Activated T-cell treated with anti-CD3 and anti-CD28 coated beads, Interleukin-2, amount 50 U/mL, for 4 hours (primary cell): ENCODE measurements around the gene OXT. TPM values are rescaled to one million over a fixed set of nuclear protein-coding genes. Genes with fewer than 3 reads are reported as not detected.
A peak's percentile ranks its signal among the peaks of the same experiment; 100 is the strongest.
"Not testable (repeated sequence)": the region's sequence is repeated elsewhere in the genome, so short reads cannot be mapped to it uniquely, and the experiment has no call there.

Experiments used
- ATAC-seq, 2 donors: fragments of 200-7000 bp; cut with Tn5 transposase; one replicate each; pipeline ENCODE4 v1.10.0; 2021
- DNase-seq: peaks from one replicate; pipeline ENCODE4 v3.0.0-alpha.2; 2020
- H3K27me3 Mint-ChIP-seq: one replicate; pipeline ENCODE4 v1.8.0; 2021; ENCODE audit warnings: low read depth, mixed read lengths
- H3K36me3 Mint-ChIP-seq: one replicate; pipeline ENCODE4 v1.8.0; 2022; ENCODE audit warnings: mixed read lengths; ENCODE audit not compliant: insufficient read depth
- H3K4me1 Mint-ChIP-seq: one replicate; pipeline ENCODE4 v1.8.0; 2021; ENCODE audit warnings: low read depth, mixed read lengths
- H3K4me3 Mint-ChIP-seq: one replicate; pipeline ENCODE4 v1.8.0; 2021; ENCODE audit warnings: mild to moderate bottlenecking, moderate library complexity, mixed read lengths
- H3K9me3 Mint-ChIP-seq: one replicate; pipeline ENCODE4 v1.8.0; 2021; ENCODE audit warnings: mixed read lengths
- total RNA-seq, 3 donors: library from RNA; stranded (reverse); gene quantifications; one replicate each; pipeline ENCODE4 v1.2.1, GENCODE V29; 2021

The OXT gene
- total RNA-seq, 3 donors from 2014 or later = 0.60 TPM; not detected in 2

DNA sequence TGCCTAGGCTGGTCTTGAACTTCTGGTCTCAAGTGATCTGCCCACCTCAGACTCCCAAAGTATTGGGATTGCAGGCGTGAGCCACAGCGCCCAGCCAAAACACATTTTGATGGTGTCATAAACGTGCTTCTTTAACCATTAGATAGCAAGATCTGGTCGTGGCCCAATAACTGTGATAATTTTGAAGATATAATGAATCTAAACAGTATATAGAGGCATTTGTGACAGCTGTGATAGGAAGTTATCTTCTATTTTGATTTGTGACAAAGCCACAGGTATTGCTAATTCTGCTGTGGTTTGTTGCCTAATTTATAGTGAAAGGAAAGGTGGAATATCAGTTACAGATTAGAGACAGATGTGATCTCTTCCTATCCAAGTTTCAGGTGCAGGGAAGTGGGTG lies 695 bp upstream of the OXT start:
- peaks cover 3% of the 10 kb centered on the region for H3K36me3 Mint-ChIP-seq
- peaks cover 3% of the 10 kb centered on the region for H3K27me3 Mint-ChIP-seq
- H3K4me3 Mint-ChIP-seq = peak overlapping the region; percentile 79
- no peak for DNase-seq
- ATAC-seq = no peak
- H3K4me1 Mint-ChIP-seq = peaks cover 20% of the 10 kb centered on the region
- H3K9me3 Mint-ChIP-seq = no peaks in the 10 kb centered on the region

DNA sequence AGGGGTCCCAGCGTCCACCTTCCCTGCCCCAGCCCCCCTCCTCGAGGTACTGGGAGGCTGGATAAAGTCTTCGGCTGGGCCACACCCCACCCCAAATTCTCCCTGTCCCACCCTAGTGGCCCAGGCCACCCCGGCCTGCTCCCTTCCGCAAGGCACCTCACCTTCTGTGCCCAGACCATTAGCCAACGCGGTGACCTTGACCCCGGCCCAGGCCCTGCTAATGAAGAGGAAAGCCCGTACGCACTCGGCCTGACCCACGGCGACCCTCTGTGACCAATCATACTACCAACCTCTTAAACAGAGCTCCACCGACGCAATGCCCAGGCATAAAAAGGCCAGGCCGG lies 182 bp upstream of the OXT start:
- Mint-ChIP-seq H3K4me3 (peak overlapping the region; percentile 79), H3K4me1 (peaks cover 20% of the 10 kb centered on the region), H3K36me3 (peaks cover 3% of the 10 kb centered on the region), H3K9me3 (no peaks in the 10 kb centered on the region), H3K27me3 (peaks cover 3% of the 10 kb centered on the region)
- DNase-seq (no peak), ATAC-seq (no peak)

DNA sequence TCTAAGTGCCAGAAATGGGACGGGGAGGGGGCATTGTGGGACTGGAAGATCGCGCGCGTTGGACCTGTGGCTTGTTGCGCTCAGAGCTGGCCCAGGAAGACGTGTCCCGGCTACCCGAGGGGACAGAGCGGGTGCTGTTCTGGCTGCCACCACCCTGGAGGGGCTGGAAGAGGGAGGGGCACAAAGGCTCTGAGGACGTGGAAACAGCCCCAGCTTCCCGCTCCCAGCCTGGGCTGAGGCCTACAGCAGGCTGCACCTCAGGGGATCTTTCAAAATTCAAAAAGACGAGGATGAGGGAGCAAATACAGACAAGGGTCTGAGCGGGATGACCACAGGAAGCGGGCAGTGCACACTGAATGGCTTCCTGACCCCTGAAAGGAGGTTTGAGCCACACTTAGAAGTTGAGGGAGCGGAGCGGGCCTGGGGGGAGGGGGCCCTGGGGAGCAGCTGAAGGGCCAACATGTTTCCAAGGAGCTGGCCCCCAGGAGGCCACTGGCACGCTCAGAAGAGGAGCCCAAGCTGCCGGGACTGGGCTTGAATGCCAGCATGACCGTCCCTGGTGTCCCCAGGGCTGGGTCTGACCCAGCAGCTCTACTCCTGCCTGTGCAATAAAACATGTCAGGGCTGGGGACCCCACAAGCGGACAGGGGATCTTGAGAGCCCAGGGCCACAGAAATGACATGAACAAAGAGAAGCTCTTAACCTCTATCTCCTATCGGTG lies 1.3 kb downstream of the OXT start:
- DNase-seq (no peak), ATAC-seq (no peak)
- Mint-ChIP-seq H3K4me1 (peaks cover 29% of the 10 kb centered on the region), H3K36me3 (peaks cover 3% of the 10 kb centered on the region), H3K4me3 (peak overlapping the region; percentile 79), H3K27me3 (peaks cover 3% of the 10 kb centered on the region), H3K9me3 (no peaks in the 10 kb centered on the region)

- DNase-seq, ATAC-seq, H3K9me3 Mint-ChIP-seq, H3K27me3 Mint-ChIP-seq, H3K36me3 Mint-ChIP-seq: not testable (repeated sequence)
- peak overlapping the region; percentile 37 for H3K4me3 Mint-ChIP-seq
- H3K4me1 Mint-ChIP-seq = peaks cover 32% of the 10 kb centered on the region
Observed at GRCh38 chr20:3073251-3073643, 1.8 kb downstream of the OXT start.

DNA sequence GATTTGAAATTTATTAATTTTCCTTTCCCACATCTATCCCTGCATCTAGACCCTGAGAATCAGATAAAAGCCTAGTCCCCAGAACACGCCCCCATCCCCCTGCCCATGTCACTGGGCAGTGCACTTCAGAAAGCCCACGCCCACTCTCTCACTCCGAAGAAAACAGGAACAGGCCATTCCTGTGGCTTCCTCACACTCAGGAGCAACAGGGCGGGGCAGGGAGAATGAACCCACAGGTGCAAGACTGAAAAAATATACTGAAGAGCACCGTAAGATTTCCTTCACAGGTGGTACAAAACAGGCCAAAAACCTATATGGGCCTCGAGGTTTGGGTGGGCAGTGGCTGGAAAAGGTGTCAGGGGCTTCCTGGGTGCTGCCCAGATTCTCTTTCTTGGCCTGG lies 3.4 kb downstream of the OXT start:
- ATAC-seq = no peak
- DNase-seq = no peak
- peaks cover 27% of the 10 kb centered on the region for H3K4me1 Mint-ChIP-seq
- peaks cover 3% of the 10 kb centered on the region for H3K27me3 Mint-ChIP-seq
- H3K36me3 Mint-ChIP-seq = no peaks in the 10 kb centered on the region
- H3K4me3 Mint-ChIP-seq = no peak overlapping the region
- no peaks in the 10 kb centered on the region for H3K9me3 Mint-ChIP-seq

GRCh38 chr20:3075315-3075714 lies 3.9 kb downstream of the OXT start:
- H3K4me1 Mint-ChIP-seq = peaks cover 27% of the 10 kb centered on the region
- not testable (repeated sequence) for ATAC-seq, DNase-seq, H3K27me3 Mint-ChIP-seq, H3K9me3 Mint-ChIP-seq, H3K4me3 Mint-ChIP-seq, H3K36me3 Mint-ChIP-seq

DNA sequence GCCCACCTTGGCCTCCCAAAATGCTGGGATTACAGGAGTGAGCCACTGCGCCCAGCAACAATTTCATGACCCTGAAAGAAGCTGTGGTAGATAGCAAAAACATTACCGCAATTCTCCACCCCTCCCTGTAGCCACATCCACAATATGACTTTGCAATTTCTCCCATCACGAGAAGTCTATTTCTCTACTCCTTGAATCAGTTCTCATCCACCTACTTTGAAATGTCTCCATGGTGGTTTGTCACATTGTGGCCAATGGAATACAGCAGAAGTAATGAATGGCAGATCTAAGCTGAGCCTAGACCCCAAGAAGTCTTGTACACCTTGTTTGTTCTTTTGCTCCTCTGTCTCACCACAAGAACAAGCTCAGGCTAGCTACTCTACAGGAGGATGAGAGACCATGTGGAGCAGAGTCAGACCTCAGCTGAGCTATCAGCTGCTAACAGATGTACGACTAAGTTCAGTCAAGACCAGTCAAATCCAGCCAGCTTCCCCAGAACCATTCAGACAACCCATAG lies 6.3 kb downstream of the OXT start:
- Mint-ChIP-seq H3K4me3 (peak overlapping the region; percentile 19), H3K4me1 (peaks cover 17% of the 10 kb centered on the region), H3K27me3 (peaks cover 25% of the 10 kb centered on the region), H3K36me3 (no peaks in the 10 kb centered on the region), H3K9me3 (no peaks in the 10 kb centered on the region)
- DNase-seq = no peak
- peak; percentile 25 to 31 for ATAC-seq

DNA sequence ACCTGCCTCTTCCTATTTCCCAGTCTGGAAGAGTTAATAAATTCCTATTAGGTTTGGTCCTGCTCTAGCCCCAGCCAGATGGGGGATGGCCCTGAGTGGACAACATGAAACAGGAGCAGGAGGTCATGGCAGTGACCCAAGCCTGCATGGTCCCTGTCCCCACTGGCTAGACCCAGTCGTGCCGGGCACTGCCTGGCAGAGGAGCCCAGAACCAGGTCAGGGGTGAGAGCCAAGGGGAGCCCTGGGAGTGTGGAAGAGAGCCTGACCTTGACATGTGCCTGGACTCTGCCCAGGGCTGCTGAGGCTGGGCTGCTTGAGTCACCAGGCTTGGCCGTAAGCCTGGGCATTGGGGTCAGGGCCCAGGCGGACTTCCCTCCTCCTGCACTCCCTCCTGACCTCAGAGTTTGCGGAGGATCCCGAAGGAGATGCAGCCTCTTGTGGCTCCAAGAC lies 9.5 kb downstream of the OXT start:
- ATAC-seq (no peak), DNase-seq (no peak)
- H3K36me3 Mint-ChIP-seq = no peaks in the 10 kb centered on the region
- no peak overlapping the region for H3K4me3 Mint-ChIP-seq
- H3K4me1 Mint-ChIP-seq = peaks cover 21% of the 10 kb centered on the region
- H3K27me3 Mint-ChIP-seq = peaks cover 42% of the 10 kb centered on the region
- no peaks in the 10 kb centered on the region for H3K9me3 Mint-ChIP-seq

- Mint-ChIP-seq H3K36me3 (no peaks in the 10 kb centered on the region), H3K27me3 (peaks cover 43% of the 10 kb centered on the region), H3K4me1 (peaks cover 21% of the 10 kb centered on the region), H3K9me3 (no peaks in the 10 kb centered on the region), H3K4me3 (no peak overlapping the region)
- ATAC-seq (no peak), DNase-seq (no peak)
Observed at GRCh38 chr20:3081641-3082040, 10.2 kb downstream of the OXT start.

DNA sequence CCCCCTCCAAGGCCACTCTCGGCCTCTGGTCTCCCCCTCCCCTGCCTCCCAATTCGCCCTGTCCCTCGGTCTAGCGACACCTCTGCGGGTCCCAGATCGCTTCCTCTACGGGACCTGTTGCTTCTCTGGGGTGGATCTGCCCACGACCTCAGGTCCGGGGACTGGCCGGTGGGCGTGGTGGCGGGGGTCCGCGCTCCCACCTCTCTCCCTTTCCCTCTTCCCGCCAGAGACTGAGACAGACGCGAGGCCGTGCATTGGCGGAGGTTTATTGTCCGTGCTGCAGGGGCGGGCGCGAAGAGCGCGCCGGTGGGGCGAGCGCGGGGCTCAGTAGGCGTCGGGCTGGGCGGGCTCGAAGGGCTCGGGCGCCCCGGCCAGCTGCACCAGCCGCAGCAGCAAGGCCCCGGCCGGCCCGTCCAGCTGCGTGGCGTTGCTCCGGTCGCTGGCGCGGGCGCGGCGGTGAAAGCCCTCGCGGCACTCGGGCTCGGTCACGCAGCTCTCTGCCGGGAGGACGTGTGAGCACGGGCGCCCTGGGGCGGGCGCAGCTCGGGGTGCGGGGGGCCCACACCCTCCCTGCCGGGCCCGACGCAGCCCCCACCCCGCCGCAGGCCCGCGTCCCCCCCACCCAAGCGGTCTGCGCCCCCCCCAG lies 11.0 kb downstream of the OXT start:
- H3K27me3 Mint-ChIP-seq = peaks cover 43% of the 10 kb centered on the region

GRCh38 chr20:3082955-3083952 lies 11.8 kb downstream of the OXT start:
- ATAC-seq (peak; percentile 37 to 49), DNase-seq (no peak)
- H3K27me3 Mint-ChIP-seq = peaks cover 43% of the 10 kb centered on the region
- no peaks in the 10 kb centered on the region for H3K36me3 Mint-ChIP-seq
- H3K4me1 Mint-ChIP-seq = peaks cover 10% of the 10 kb centered on the region
- no peaks in the 10 kb centered on the region for H3K9me3 Mint-ChIP-seq
- H3K4me3 Mint-ChIP-seq = no peak overlapping the region

More for the DNA sequence above, 11.0 kb downstream of the OXT start:
- no peak for DNase-seq
- H3K4me1 Mint-ChIP-seq = peaks cover 16% of the 10 kb centered on the region
- H3K9me3 Mint-ChIP-seq = no peaks in the 10 kb centered on the region
- no peaks in the 10 kb centered on the region for H3K36me3 Mint-ChIP-seq
- H3K4me3 Mint-ChIP-seq = peak overlapping the region; percentile 67
- peak; percentile 55 to 59 for ATAC-seq

DNA sequence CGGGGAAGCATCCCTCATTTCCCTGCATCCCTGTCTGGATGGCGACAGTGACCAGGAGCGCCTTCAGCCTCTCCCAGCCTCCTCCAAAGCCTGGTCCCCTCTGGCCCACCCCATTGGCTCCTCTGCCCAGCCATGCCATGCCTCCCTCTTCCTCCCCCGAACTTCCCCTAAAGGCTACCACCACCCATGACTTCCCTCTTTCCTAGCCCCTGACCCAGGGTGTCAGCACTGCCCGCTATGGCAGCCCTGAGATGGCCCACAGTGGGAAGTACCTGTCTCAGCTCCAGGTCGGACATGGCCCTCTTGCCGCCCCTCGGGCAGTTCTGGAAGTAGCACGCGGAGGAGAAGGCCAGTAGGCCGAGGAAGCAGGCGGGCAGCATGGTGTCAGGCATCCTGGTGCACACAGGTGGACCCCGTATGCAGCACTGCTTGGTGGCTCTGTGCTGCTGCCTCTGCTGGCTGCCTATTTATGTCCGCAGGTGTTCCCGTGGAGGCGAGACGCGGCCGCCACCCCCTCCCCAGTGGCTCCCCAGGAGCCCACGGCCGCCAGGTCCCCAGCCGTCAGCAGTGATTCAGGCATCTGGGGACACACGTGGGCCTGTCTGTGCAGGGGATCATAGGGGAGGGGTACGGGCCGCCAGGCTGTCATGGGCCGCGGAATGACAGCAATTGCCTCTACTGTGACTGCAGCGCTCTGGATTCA lies 13.0 kb downstream of the OXT start, which contains the start of gene AVP:
AVP (minus strand) TSS at position 442 of the 703 bp plus-strand sequence; CDS start at position 392, 50 bp downstream.
- Mint-ChIP-seq H3K36me3 (no peaks in the 10 kb centered on the region), H3K27me3 (peaks cover 43% of the 10 kb centered on the region), H3K4me3 (no peak within 1 kb of the TSS), H3K9me3 (no peaks in the 10 kb centered on the region), H3K4me1 (peaks cover 10% of the 10 kb centered on the region)
- DNase-seq = no peak
- ATAC-seq = no peak

GRCh38 chr20:3084986-3085360 lies 13.6 kb downstream of the OXT start:
- Mint-ChIP-seq H3K27me3 (peaks cover 46% of the 10 kb centered on the region), H3K36me3 (no peaks in the 10 kb centered on the region), H3K4me1 (peaks cover 10% of the 10 kb centered on the region), H3K9me3 (no peaks in the 10 kb centered on the region), H3K4me3 (no peak overlapping the region)
- ATAC-seq (no peak), DNase-seq (no peak)
